ENCODE data around the gene CKS1B. TPM values are rescaled to one million over a fixed set of nuclear protein-coding genes. Genes with fewer than 3 reads are reported as not detected.

CKS1B gene
- total and polyA plus RNA-seq, 5 experiments from 2014 or later: 11.1 to 66.6 (median 58.0) TPM

GRCh38 chr1:155007251-155007828 lies 32.9 kb downstream of the CKS1B start:
- H3K4me1 Mint-ChIP-seq: peaks cover 37 to 81% (median 76%) of the 10 kb centered on the region in 4 donors

GRCh38 chr1:155008015-155008941 lies 33.8 kb downstream of the CKS1B start:
- Mint-ChIP-seq H3K27ac (peak overlapping the region in 4 of 10 donors; percentile 10 to 73 (median 54)), H3K4me1 (peaks cover 37 to 85% (median 82%) of the 10 kb centered on the region in 4 donors), H3K4me3 (peak overlapping the region in 4 of 10 donors; percentile 14 to 75 (median 43)), H3K36me3 (no peaks in the 10 kb centered on the region), H3K9me3 (no peaks in the 10 kb centered on the region), H3K27me3 (no peaks in the 10 kb centered on the region)
- DNase-seq: no peak
- POLR2A ChIA-PET: interaction anchor here (0.8 to 2.8 kb wide), 6 partner anchors 7 to 53 kb away, joined by 3 to 20 read pairs (median 4); partner anchors contain the start of gene PBXIP1
- no peak for ATAC-seq

More at GRCh38 chr1:155007251-155007828, 32.9 kb downstream of the CKS1B start:
- Mint-ChIP-seq H3K27ac (peak overlapping the region in 5 of 10 donors; percentile 83 to 90 (median 84)), H3K36me3 (no peaks in the 10 kb centered on the region), H3K9me3 (no peaks in the 10 kb centered on the region), H3K27me3 (no peaks in the 10 kb centered on the region), H3K4me3 (no peak overlapping the region)
- POLR2A ChIA-PET: interaction anchor here (1.0 to 2.8 kb wide), 7 partner anchors 8 to 52 kb away, joined by 3 to 20 read pairs (median 4); partner anchors contain the start of gene PBXIP1
- no peak for DNase-seq
- ATAC-seq: no peak

GRCh38 chr1:155009221-155009711 lies 34.8 kb downstream of the CKS1B start:
- Mint-ChIP-seq H3K4me1 (peaks cover 38 to 86% (median 83%) of the 10 kb centered on the region in 4 donors), H3K36me3 (no peaks in the 10 kb centered on the region), H3K4me3 (peak overlapping the region in 9 of 10 donors; percentile 17 to 79 (median 63)), H3K27ac (peak overlapping the region in 4 of 10 donors; percentile 8 to 81 (median 53)), H3K9me3 (no peaks in the 10 kb centered on the region), H3K27me3 (no peaks in the 10 kb centered on the region)
- DNase-seq: no peak
- POLR2A ChIA-PET: interaction anchor here (0.6 to 2.4 kb wide), 2 partner anchors 40 to 54 kb away, joined by 3 to 8 read pairs; partner anchors contain the start of gene PBXIP1
- ATAC-seq: no peak

GRCh38 chr1:155009742-155010141 lies 35.3 kb downstream of the CKS1B start:
- DNase-seq (no peak), ATAC-seq (no peak)
- POLR2A ChIA-PET: interaction anchor here (0.6 to 2.4 kb wide), 4 partner anchors 10 to 54 kb away, joined by 3 to 8 read pairs (median 4); partner anchors contain the start of gene PBXIP1
- Mint-ChIP-seq H3K27me3 (no peaks in the 10 kb centered on the region), H3K9me3 (no peaks in the 10 kb centered on the region), H3K36me3 (no peaks in the 10 kb centered on the region), H3K4me1 (peaks cover 36 to 85% (median 81%) of the 10 kb centered on the region in 4 donors), H3K27ac (peak overlapping the region in 7 of 10 donors; percentile 8 to 88 (median 69)), H3K4me3 (peak overlapping the region; percentile 13 to 79 (median 64))

GRCh38 chr1:155010211-155010918 lies 35.9 kb downstream of the CKS1B start:
- POLR2A ChIA-PET: interaction anchor here (0.8 to 1.9 kb wide), 7 partner anchors 9 to 66 kb away, joined by 3 to 10 read pairs (median 5); partner anchors contain the start of genes FLAD1 and PBXIP1
- peak overlapping the region; percentile 13 to 79 (median 64) for H3K4me3 Mint-ChIP-seq
- no peaks in the 10 kb centered on the region for H3K36me3 Mint-ChIP-seq
- H3K4me1 Mint-ChIP-seq: peaks cover 36 to 81% (median 79%) of the 10 kb centered on the region in 4 donors
- H3K27ac Mint-ChIP-seq: peak overlapping the region in 7 of 10 donors; percentile 8 to 88 (median 52)
- H3K27me3 Mint-ChIP-seq: no peaks in the 10 kb centered on the region
- ATAC-seq (peak in 1 of 2 donors; percentile 19), DNase-seq (peak in 1 of 10 donors; percentile 54)
- H3K9me3 Mint-ChIP-seq: no peaks in the 10 kb centered on the region

- H3K9me3 Mint-ChIP-seq: no peaks in the 10 kb centered on the region
- H3K36me3 Mint-ChIP-seq: no peaks in the 10 kb centered on the region
- POLR2A ChIA-PET: interaction anchor here (0.9 to 1.9 kb wide), 5 partner anchors 10 to 67 kb away, joined by 5 to 10 read pairs (median 7); partner anchors contain the start of gene PBXIP1
- peak overlapping the region in 2 of 10 donors; percentile 13 to 44 for H3K27ac Mint-ChIP-seq
- H3K27me3 Mint-ChIP-seq: no peaks in the 10 kb centered on the region
- peak overlapping the region in 6 of 10 donors; percentile 31 to 55 (median 44) for H3K4me3 Mint-ChIP-seq
- ATAC-seq: no peak
- DNase-seq: peak in 1 of 10 donors; percentile 53
- H3K4me1 Mint-ChIP-seq: peaks cover 39 to 81% (median 79%) of the 10 kb centered on the region in 4 donors
These were observed 36.5 kb downstream of the CKS1B start for GRCh38 chr1:155011004-155011416.

- H3K36me3 Mint-ChIP-seq: no peaks in the 10 kb centered on the region
- no peaks in the 10 kb centered on the region for H3K27me3 Mint-ChIP-seq
- H3K27ac Mint-ChIP-seq: peak overlapping the region in 1 of 10 donors; percentile 75
- no peaks in the 10 kb centered on the region for H3K9me3 Mint-ChIP-seq
- peak overlapping the region in 5 of 10 donors; percentile 31 to 55 (median 41) for H3K4me3 Mint-ChIP-seq
- no peak for ATAC-seq
- POLR2A ChIA-PET: interaction anchor here (1.1 to 1.9 kb wide), 3 partner anchors 8 to 60 kb away, joined by 3 to 10 read pairs (median 9); partner anchors contain the start of gene PBXIP1
- no peak for DNase-seq
- H3K4me1 Mint-ChIP-seq: peaks cover 36 to 81% (median 79%) of the 10 kb centered on the region in 4 donors
These were observed 37.0 kb downstream of the CKS1B start for GRCh38 chr1:155011437-155012025.

- H3K36me3 Mint-ChIP-seq: no peaks in the 10 kb centered on the region
- DNase-seq (no peak), ATAC-seq (no peak)
- H3K27me3 Mint-ChIP-seq: no peaks in the 10 kb centered on the region
- POLR2A ChIA-PET: interaction anchor here (0.6 to 1.9 kb wide), 5 partner anchors 8 to 55 kb away, joined by 3 to 10 read pairs (median 5); partner anchors contain the start of gene PBXIP1
- peak overlapping the region in 3 of 10 donors; percentile 48 to 83 (median 75) for H3K27ac Mint-ChIP-seq
- peak overlapping the region in 3 of 10 donors; percentile 15 to 34 (median 16) for H3K4me3 Mint-ChIP-seq
- H3K4me1 Mint-ChIP-seq: peaks cover 33 to 81% (median 79%) of the 10 kb centered on the region in 4 donors
- no peaks in the 10 kb centered on the region for H3K9me3 Mint-ChIP-seq
These were observed 37.6 kb downstream of the CKS1B start for GRCh38 chr1:155012026-155012546.

GRCh38 chr1:155012776-155013602 lies 38.5 kb downstream of the CKS1B start:
- POLR2A ChIA-PET: interaction anchor here (0.6 to 1.9 kb wide), 5 partner anchors 9 to 52 kb away, joined by 3 to 7 read pairs (median 4); no protein-coding TSS in a partner anchor
- peak overlapping the region in 9 of 10 donors; percentile 2 to 57 (median 47) for H3K4me3 Mint-ChIP-seq

GRCh38 chr1:155013632-155014031 lies 39.2 kb downstream of the CKS1B start:
- H3K27me3 Mint-ChIP-seq: no peaks in the 10 kb centered on the region
- H3K4me1 Mint-ChIP-seq: peaks cover 34 to 82% (median 77%) of the 10 kb centered on the region in 4 donors
- peak overlapping the region in 8 of 10 donors; percentile 6 to 68 (median 50) for H3K4me3 Mint-ChIP-seq
- peak overlapping the region in 6 of 10 donors; percentile 44 to 83 (median 74) for H3K27ac Mint-ChIP-seq
- DNase-seq: no peak
- no peaks in the 10 kb centered on the region for H3K36me3 Mint-ChIP-seq
- H3K9me3 Mint-ChIP-seq: no peaks in the 10 kb centered on the region
- POLR2A ChIA-PET: interaction anchor here (0.6 to 3.4 kb wide), 4 partner anchors 7 to 53 kb away, joined by 4 to 20 read pairs (median 6); no protein-coding TSS in a partner anchor
- ATAC-seq: no peak

More at GRCh38 chr1:155012776-155013602, 38.5 kb downstream of the CKS1B start:
- no peaks in the 10 kb centered on the region for H3K9me3 Mint-ChIP-seq
- no peaks in the 10 kb centered on the region for H3K27me3 Mint-ChIP-seq
- no peak for DNase-seq
- H3K4me1 Mint-ChIP-seq: peaks cover 34 to 85% (median 81%) of the 10 kb centered on the region in 4 donors
- H3K27ac Mint-ChIP-seq: peak overlapping the region in 8 of 10 donors; percentile 28 to 88 (median 70)
- no peaks in the 10 kb centered on the region for H3K36me3 Mint-ChIP-seq
- ATAC-seq: no peak
